HPDE6-E6E7 (cell line): ENCODE data around the gene DDX1.
"Not testable (repeated sequence)": the region's sequence is repeated elsewhere in the genome, so short reads cannot be mapped to it uniquely, and the experiment has no call there.

Source experiments
- DNase-seq: peaks from one replicate; pipeline ENCODE4 v3.0.0; 2011; ENCODE audit warnings: missing footprints; ENCODE audit errors: extremely low spot score

The DDX1 gene

GRCh38 chr2:15674637-15675455 lies 83.2 kb downstream of the DDX1 start:
- peak; percentile 53 for DNase-seq

DNA sequence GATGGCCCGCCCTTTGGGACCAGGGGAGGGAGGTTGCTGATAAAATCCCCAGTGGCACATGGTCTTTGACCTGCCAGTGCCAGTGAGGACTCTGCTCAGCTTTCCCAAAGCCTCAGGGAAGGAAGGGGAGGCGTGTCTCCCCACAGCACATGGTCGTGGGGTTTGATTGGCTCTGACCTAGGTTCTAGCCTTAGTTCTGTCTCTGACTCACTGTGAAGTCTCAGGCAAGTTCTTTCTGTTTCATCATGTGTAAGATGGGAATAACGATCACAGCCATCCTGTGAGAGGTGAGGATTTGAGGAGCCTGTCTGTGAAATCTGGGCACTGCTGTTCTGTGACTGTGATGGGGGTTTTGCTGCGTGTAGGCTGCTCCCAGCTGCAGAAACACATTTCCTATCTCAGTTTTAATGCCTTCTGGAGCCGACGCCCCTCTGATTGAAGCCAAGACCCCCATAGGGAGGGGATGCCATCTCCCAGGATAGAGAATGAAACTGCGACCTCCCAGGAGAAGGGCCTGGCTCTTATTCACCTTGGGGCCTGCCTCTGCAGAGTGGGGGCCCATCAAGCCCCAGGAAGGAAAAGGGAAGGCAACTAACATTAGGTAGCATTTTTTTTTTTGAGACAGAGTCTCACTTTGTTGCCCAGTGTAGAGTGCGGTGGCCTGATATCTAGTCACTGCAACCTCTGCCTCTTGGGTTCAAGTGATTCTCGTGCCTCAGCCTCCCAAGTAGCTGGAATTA lies 84.0 kb downstream of the DDX1 start:
- peak; percentile 17 for DNase-seq

DNA sequence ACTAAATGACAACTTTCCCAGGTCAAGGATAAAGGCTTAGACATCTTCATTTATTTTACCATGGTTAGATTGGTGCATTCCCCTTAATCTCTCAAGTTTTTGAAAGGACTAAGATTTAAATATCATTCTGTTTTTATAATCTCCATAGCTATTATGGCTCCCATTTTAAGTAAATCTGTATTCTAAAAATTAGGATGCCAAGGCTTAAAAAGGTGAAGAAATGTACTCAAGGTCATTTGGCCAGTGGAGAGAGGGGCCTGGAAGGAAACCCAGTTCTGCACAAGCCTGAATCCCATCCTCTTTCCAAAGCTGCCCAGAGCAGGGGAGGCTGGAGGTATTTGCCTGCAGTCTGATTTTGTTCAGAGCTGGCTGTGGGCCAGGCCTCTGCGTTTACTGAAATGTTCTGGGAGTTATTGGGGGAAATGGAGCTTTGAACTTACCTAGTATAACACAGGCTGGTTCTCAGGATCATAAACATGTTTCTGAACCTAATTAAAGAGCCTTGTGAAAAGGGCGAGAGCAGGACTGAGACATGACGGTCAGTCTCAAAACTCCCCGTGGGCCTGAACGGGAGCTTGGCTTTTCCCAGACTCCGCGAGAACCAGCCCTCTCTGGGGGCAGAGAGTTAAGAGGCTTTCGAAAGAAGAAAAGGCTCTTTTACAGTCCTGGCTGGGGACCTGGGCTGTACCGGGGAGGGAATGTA lies 85.6 kb downstream of the DDX1 start:
- no peak for DNase-seq

DNA sequence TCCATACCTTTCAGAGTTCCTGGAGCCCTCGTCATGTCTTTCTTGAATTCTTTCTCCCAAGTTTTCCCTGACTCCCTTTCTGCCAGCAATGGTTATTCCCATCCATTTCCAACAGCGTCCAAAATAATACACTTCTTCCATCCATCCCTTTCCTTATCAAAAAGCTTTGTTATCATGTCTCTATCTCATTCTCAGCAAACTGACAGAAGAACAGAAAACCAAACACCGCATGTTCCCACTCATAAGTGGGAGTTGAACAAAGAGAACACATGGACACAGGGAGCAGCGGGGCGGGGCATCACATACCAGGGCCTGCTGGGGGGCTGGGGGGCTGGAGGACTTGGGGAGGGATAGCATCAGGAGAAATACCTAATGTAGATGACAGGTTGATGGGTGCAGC lies 86.7 kb downstream of the DDX1 start:
- no peak for DNase-seq

DNA sequence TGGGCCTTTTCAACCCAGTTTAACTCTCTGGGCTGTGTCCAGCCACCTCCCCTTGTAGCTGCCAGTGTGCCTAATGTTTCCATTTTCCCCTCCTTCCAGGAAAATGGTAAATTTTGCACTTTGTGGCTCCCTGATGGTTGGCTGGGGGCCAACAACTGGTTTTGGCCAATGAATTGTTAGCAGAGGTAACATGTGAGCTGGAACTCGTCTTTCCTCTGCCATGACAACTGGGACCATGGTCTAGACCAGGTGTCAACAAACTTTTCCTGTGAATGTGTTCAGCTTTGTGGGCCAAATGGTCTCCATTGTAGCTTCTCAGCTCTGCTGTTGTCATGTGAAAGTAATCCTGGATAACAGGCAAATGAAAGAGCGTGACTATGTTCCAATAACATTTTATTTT lies 87.2 kb downstream of the DDX1 start:
- DNase-seq = no peak

DNA sequence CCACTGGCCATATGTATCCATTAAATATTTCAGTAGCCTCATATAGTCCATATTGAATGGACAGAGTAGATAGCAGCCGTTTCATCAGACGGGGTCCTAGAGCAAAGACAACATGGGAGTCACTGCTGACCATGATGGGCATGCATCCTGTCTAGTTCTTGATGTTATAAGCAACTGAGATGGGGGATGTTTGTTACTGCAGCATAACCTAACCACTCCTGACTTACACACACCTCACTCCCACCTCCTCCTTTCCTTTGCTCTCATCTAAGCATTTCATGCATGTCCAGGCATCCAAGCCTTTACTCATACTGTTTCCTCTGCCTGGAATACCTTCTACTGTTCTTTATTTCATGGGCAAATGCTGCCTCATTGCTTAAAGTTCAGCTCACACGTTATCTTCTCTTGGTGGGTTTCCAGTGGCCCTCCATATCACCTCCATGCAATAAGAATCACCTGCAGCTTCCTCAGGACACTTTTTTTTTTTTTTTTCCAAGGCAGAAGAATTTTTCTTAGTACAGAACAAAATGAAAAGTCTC lies 87.8 kb downstream of the DDX1 start:
- no peak for DNase-seq

GRCh38 chr2:15680132-15680531 lies 88.5 kb downstream of the DDX1 start:
- DNase-seq = not testable (repeated sequence)
